WTC11 (cell line): ENCODE data around the gene ZNF57. TPM values are rescaled to one million over a fixed set of nuclear protein-coding genes. Genes with fewer than 3 reads are reported as not detected.

Source experiments
- ATAC-seq: fragments of 200-7000 bp; cut with Tn5 transposase; 2 replicates; pipeline ENCODE4 v1.10.0; 2021; ENCODE audit warnings: mild to moderate bottlenecking, moderate library complexity
- Bru-seq: library from RNA; stranded (reverse); fragments of 400-500 nt; gene quantifications from one replicate; lab custom pipeline; 2021; lab: Mats Ljungman, UMichigan
- CTCF ChIA-PET: fragments of 300-600 bp; sonication (Branson Sonifier 250); formaldehyde crosslinking; loops from one replicate; lab custom pipeline; 2021; ENCODE audit warnings: antibody characterized with exemption; lab: Charles Lee
- POLR2A ChIA-PET: fragments of 350-600 bp; sonication (Branson Sonifier 250); formaldehyde crosslinking; loops from one replicate; lab custom pipeline; 2021; ENCODE audit warnings: antibody characterized with exemption; lab: Charles Lee
- DNase-seq: peaks from one replicate; pipeline ENCODE4 v3.0.0; 2021; ENCODE audit warnings: low spot score
- H3K27ac Mint-ChIP-seq: 2 replicates; pipeline ENCODE4 v1.8.0; 2021; ENCODE audit warnings: mixed read lengths
- H3K27me3 Mint-ChIP-seq: 2 replicates; pipeline ENCODE4 v1.8.0; 2021; ENCODE audit warnings: low read depth, mild to moderate bottlenecking, moderate library complexity, mixed read lengths
- H3K36me3 Mint-ChIP-seq: 2 replicates; pipeline ENCODE4 v1.8.0; 2021; ENCODE audit warnings: mixed read lengths
- H3K4me1 Mint-ChIP-seq: 2 replicates; pipeline ENCODE4 v1.8.0; 2022; ENCODE audit warnings: mixed read lengths
- H3K4me3 Mint-ChIP-seq: 2 replicates; pipeline ENCODE4 v1.8.0; 2021; ENCODE audit warnings: mild to moderate bottlenecking, moderate library complexity, mixed read lengths
- H3K9me3 Mint-ChIP-seq: 2 replicates; pipeline ENCODE4 v1.8.0; 2021; ENCODE audit warnings: mixed read lengths
- CDX4 ChIP-seq: fragments of 250-450 bp; sonication (Bioruptor Pico); IDR thresholded peaks from 2 replicates; pipeline ENCODE4 v1.9.0; 2021; ENCODE audit warnings: moderate library complexity, mild to moderate bottlenecking, inconsistent platforms, borderline replicate concordance
- E2F4 ChIP-seq: sonication (generic); formaldehyde crosslinking; IDR thresholded peaks from 2 replicates; pipeline ENCODE4 v1.8.1; 2022; ENCODE audit warnings: low read depth, mild to moderate bottlenecking, moderate library complexity, missing genetic modification reagents, borderline replicate concordance
- FOXP1 ChIP-seq: sonication (generic); formaldehyde crosslinking; IDR thresholded peaks from 2 replicates; pipeline ENCODE4 v1.8.0; 2022; ENCODE audit warnings: missing genetic modification reagents, mild to moderate bottlenecking, moderate library complexity, borderline replicate concordance
- GABPB1 ChIP-seq: sonication (generic); formaldehyde crosslinking; IDR thresholded peaks from 2 replicates; pipeline ENCODE4 v1.8.1; 2023; ENCODE audit warnings: mild to moderate bottlenecking, missing genetic modification reagents
- JAZF1 ChIP-seq: fragments of 250-450 bp; sonication (Bioruptor Pico); IDR thresholded peaks from 2 replicates; pipeline ENCODE4 v1.9.0; 2021; ENCODE audit warnings: moderate library complexity, mild to moderate bottlenecking, inconsistent platforms
- MAX ChIP-seq: sonication (generic); formaldehyde crosslinking; IDR thresholded peaks from 2 replicates; pipeline ENCODE4 v1.8.0; 2022; ENCODE audit warnings: mild to moderate bottlenecking, missing genetic modification reagents
- MLX ChIP-seq: sonication (generic); formaldehyde crosslinking; IDR thresholded peaks from 2 replicates; pipeline ENCODE4 v1.8.1; 2023; ENCODE audit warnings: mild to moderate bottlenecking, missing genetic modification reagents, moderate library complexity
- MYBL2 ChIP-seq: sonication (generic); formaldehyde crosslinking; IDR thresholded peaks from 2 replicates; pipeline ENCODE4 v1.8.1; 2023; ENCODE audit warnings: mild to moderate bottlenecking, moderate library complexity, missing genetic modification reagents
- NFYB ChIP-seq: sonication (generic); formaldehyde crosslinking; conservative IDR thresholded peaks from 2 replicates; pipeline ENCODE4 v1.8.0; 2022; ENCODE audit warnings: low read depth, missing genetic modification reagents
- OVOL2 ChIP-seq: fragments of 250-450 bp; sonication (Bioruptor Pico); IDR thresholded peaks from 2 replicates; pipeline ENCODE4 v1.9.0; 2021; ENCODE audit warnings: mild to moderate bottlenecking, borderline replicate concordance
- PREB ChIP-seq: sonication (generic); formaldehyde crosslinking; IDR thresholded peaks from 2 replicates; pipeline ENCODE4 v1.8.1; 2022; ENCODE audit warnings: mild to moderate bottlenecking, missing genetic modification reagents, moderate library complexity, borderline replicate concordance
- RELA ChIP-seq: sonication (generic); formaldehyde crosslinking; IDR thresholded peaks from 2 replicates; pipeline ENCODE4 v1.8.1; 2022; ENCODE audit warnings: missing genetic modification reagents, mild to moderate bottlenecking, borderline replicate concordance
- SOX15 ChIP-seq: fragments of 250-450 bp; sonication (Bioruptor Pico); IDR thresholded peaks from 2 replicates; pipeline ENCODE4 v1.9.0; 2021; ENCODE audit warnings: mild to moderate bottlenecking
- SP1 ChIP-seq: sonication (generic); formaldehyde crosslinking; conservative IDR thresholded peaks from 2 replicates; pipeline ENCODE4 v1.8.1; 2022; ENCODE audit warnings: missing genetic modification reagents
- TP53 ChIP-seq: sonication (generic); formaldehyde crosslinking; IDR thresholded peaks from 2 replicates; pipeline ENCODE4 v1.8.1; 2023; ENCODE audit warnings: mild to moderate bottlenecking, missing genetic modification reagents
- ZNF281 ChIP-seq: sonication (generic); formaldehyde crosslinking; IDR thresholded peaks from 2 replicates; pipeline ENCODE4 v1.8.0; 2023; ENCODE audit warnings: mild to moderate bottlenecking, missing genetic modification reagents
- ZNF396 ChIP-seq: fragments of 250-450 bp; sonication (Bioruptor Pico); IDR thresholded peaks from 2 replicates; pipeline ENCODE4 v1.8.0; 2021; ENCODE audit warnings: mild to moderate bottlenecking, moderate library complexity, borderline replicate concordance
- ZNF416 ChIP-seq: fragments of 250-450 bp; sonication (Bioruptor Pico); IDR thresholded peaks from 2 replicates; pipeline ENCODE4 v1.9.0; 2021; ENCODE audit warnings: mild to moderate bottlenecking, inconsistent platforms
- ZSCAN18 ChIP-seq: fragments of 250-450 bp; sonication (Bioruptor Pico); IDR thresholded peaks from 2 replicates; pipeline ENCODE4 v2.1.2; 2022; ENCODE audit warnings: mild to moderate bottlenecking, moderate library complexity
- long read RNA-seq, 3 experiments: library from RNA in 1 of 3; library from capped mRNA in 1 of 3; library from polyadenylated mRNA in 1 of 3; unstranded in 2 of 3; stranded (forward) in 1 of 3; transcript quantifications; one replicate each; pipeline ENCODE4 v2.0.0, GENCODE V29; 2021
- total RNA-seq: library from RNA; stranded (reverse); gene quantifications from 3 replicates; pipeline ENCODE4 v1.2.3, GENCODE V29; 2021

Gene ZNF57
- total RNA-seq (6.7 to 8.9 TPM (median 6.8 TPM) in 3 replicates), Bru-seq, nascent RNA (percentile 69 among the genes with signal in this experiment)
- long read RNA-seq, experiment 1, transcript ZNF57-201 (4 exons, 2,003 nt) = major isoform, 24 of 29 reads
- long read RNA-seq, experiment 1, partial matches to known transcripts = 0 of 29 reads
- long read RNA-seq, experiment 1, other reads (novel, unspliced or antisense) = 4 of 29 reads
- long read RNA-seq, experiment 2, partial matches to known transcripts = 0 of 4 reads
- long read RNA-seq, experiment 2, other reads (novel, unspliced or antisense) = 0 of 4 reads
- long read RNA-seq, experiment 3, transcript ZNF57-201 (4 exons, 2,003 nt) = major isoform, 23 of 30 reads
- long read RNA-seq, experiment 3, partial matches to known transcripts = 0 of 30 reads
- long read RNA-seq, experiment 3, other reads (novel, unspliced or antisense) = 6 of 30 reads

- Mint-ChIP-seq H3K4me1 (peaks cover 10% of the 10 kb centered on the region), H3K27me3 (peaks cover 15% of the 10 kb centered on the region), H3K27ac (peak within 1 kb of the TSS; percentile 94), H3K36me3 (peaks cover 6% of the 10 kb centered on the region; the same call in 1 of the 2 replicates), H3K9me3 (peaks cover 21% of the 10 kb centered on the region), H3K4me3 (peak within 1 kb of the TSS; percentile 97)
- ChIA-PET POLR2A (interaction anchor here (0.6 to 1.1 kb wide), 4 partner anchors 14 to 425 kb away, joined by 3 to 4 read pairs (median 4); partner anchors contain the start of genes GADD45B and ZNF77), CTCF (interaction anchor here (0.6 to 1.7 kb wide), 14 partner anchors 13 to 405 kb away, joined by 3 to 21 read pairs (median 4); partner anchors contain the start of genes ZNF554 and ZNF555)
- DNase-seq = peak; percentile 100
- TF ChIP-seq TP53 (CRISPR knock-in tag) = 0 out of 2 replicates have a peak, but pooled peaks have one; percentile 31
- peak; percentile 45; the same call in 1 of the 2 replicates for TF ChIP-seq GABPB1 (CRISPR knock-in tag)
- TF ChIP-seq RELA (CRISPR knock-in tag) = 0 out of 2 replicates have a peak, but pooled peaks have one; percentile 82
- TF ChIP-seq NFYB (CRISPR knock-in tag) = peak; percentile 89
- TF ChIP-seq MAX (CRISPR knock-in tag) = peak; percentile 21; the same call in 1 of the 2 replicates
- 0 out of 2 replicates have a peak, but pooled peaks have one; percentile 36 for TF ChIP-seq FOXP1 (CRISPR knock-in tag)
- peak; percentile 52; the same call in 1 of the 2 replicates for TF ChIP-seq ZNF416 (CRISPR knock-in tag)
- TF ChIP-seq MYBL2 (CRISPR knock-in tag) = peak; percentile 52; the same call in 1 of the 2 replicates
- no peak for TF ChIP-seq ZNF396 (CRISPR knock-in tag)
- peak; percentile 75 for TF ChIP-seq SP1 (CRISPR knock-in tag)
- TF ChIP-seq JAZF1 (CRISPR knock-in tag) = no peak
- TF ChIP-seq OVOL2 (CRISPR knock-in tag) = no peak
- peak; percentile 98 for ATAC-seq
Measured at GRCh38 chr19:2900296-2901252, at the start of gene ZNF57. Gene ZNF57, plus strand, starts transcription at chr19:2900928. Its CDS starts 118 bp downstream, at chr19:2901046.

GRCh38 chr19:2852598-2852997, 48.1 kb upstream of the ZNF57 start:
- Mint-ChIP-seq H3K36me3 (peaks cover 74% of the 10 kb centered on the region), H3K4me3 (no peak overlapping the region), H3K27me3 (peaks cover 11% of the 10 kb centered on the region), H3K27ac (no peak overlapping the region), H3K4me1 (no peaks in the 10 kb centered on the region), H3K9me3 (peaks cover 74% of the 10 kb centered on the region)
- no peak for DNase-seq
- CTCF ChIA-PET = no interaction called here
- no peak for ATAC-seq
- POLR2A ChIA-PET = no interaction called here
- no peak for TF ChIP-seq MLX (CRISPR knock-in tag)
- TF ChIP-seq GABPB1 (CRISPR knock-in tag) = no peak
- no peak for TF ChIP-seq ZSCAN18 (CRISPR knock-in tag)
- TF ChIP-seq CDX4 (CRISPR knock-in tag) = no peak
- TF ChIP-seq E2F4 = no peak
- no peak for TF ChIP-seq SOX15 (CRISPR knock-in tag)
- no peak for TF ChIP-seq PREB (CRISPR knock-in tag)
- TF ChIP-seq ZNF281 = no peak
